NCI-H146 treated with DMSO at 0.1 percent for 48 hours (cell line): ENCODE measurements around the gene COL4A6.
"Not testable (repeated sequence)": the region's sequence is repeated elsewhere in the genome, so short reads cannot be mapped to it uniquely, and the experiment has no call there.

Experiments used
- DNase-seq: peaks from one replicate; lab custom pipeline; 2025; ENCODE audit not compliant: unreplicated experiment; lab: John Stamatoyannopoulos, UW

The COL4A6 gene

DNA sequence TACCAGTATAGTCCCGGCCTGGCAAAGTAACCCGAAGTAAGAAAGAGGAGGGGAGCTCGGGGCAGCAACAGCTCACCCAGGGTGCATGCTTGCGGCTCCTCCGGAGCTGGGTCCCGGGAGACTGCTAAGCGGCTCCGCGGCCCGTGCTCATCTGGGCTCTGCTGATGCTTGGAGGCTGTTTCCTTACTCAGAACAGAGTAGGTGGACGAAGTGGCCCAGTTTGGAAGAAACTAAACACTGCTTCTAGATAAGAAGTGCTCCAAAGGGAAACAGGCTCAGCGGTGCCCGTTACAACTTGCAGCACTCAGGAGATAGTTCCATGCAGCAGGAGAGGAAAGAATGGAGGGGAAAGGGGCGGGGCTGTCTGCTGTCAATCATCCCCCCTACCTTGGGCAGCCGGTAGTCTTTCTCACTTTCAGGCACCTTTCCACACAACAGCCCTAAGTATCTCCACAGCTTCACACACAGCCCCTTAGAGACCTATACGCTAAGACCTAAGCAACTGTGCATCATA lies at the start of gene COL4A6:
COL4A6 (minus strand) TSS at position 313 of the 514 bp plus-strand sequence; CDS start at position 87, 226 bp downstream.
- DNase-seq, result peak; percentile 64

DNA sequence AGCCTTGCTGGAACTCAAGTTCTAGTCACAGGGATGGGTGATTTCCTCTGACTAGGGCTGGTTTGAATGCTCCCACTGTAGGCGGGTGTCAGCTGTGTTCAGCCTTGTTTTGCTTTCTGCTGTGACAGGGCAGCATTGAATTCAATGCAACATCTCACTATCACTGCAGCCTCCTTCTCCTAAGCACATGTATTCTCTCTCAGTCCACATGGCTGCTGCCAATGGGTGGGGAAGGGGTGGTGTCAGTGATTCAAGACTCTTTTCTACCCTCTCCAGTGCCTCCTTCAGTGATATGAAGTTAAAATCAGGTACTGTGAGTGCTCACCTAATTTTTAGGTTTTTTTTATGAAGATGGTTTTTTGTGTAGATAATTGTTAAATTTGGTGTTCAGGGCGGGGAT lies 47.7 kb upstream of the COL4A6 start:
- DNase-seq, result no peak

GRCh38 chrX:108484251-108484650 lies 46.0 kb upstream of the COL4A6 start:
- DNase-seq, result no peak

- not testable (repeated sequence) for DNase-seq
Observed at GRCh38 chrX:108481528-108481927, 43.3 kb upstream of the COL4A6 start.

DNA sequence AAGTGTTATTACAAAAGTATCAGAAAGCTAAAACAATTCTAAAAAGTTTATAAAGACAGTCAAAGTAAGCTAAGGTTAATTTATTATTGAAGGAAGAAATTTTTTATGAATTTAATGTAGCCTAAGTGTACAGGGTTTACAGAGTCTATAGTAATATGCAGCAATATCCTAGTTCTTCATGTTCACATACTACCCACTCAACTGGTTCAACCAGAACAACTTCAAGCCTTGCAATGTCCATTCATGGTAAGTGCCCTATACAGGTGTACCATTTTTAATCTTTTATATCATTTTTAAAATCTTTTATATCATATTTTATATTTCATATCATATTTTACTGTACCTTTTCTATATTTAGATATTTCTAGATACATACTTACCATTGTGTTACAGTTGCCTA lies 35.8 kb upstream of the COL4A6 start:
- no peak for DNase-seq

DNA sequence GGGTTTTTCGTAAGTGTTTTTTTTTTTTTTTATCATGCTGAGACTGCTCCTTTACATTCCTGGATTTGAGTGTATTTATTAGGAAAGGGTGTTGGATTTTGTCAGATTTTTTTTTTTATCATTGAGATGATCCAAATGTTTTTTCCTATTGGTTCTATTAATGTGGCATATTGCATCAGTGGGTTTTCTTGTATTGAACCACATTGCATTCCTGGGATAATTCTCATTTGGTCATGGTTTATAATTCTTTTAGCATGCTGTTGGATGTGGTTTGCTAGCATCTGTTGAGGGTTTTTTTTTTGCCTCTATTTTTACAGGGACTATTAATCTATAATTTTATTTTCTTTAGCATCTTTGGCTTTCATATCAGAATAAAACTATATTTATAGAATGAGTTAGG lies 30.3 kb upstream of the COL4A6 start:
- no peak for DNase-seq

GRCh38 chrX:108464604-108465003 lies 26.4 kb upstream of the COL4A6 start:
- no peak for DNase-seq

- DNase-seq, result no peak
Observed at GRCh38 chrX:108456971-108457477, 18.8 kb upstream of the COL4A6 start.

DNA sequence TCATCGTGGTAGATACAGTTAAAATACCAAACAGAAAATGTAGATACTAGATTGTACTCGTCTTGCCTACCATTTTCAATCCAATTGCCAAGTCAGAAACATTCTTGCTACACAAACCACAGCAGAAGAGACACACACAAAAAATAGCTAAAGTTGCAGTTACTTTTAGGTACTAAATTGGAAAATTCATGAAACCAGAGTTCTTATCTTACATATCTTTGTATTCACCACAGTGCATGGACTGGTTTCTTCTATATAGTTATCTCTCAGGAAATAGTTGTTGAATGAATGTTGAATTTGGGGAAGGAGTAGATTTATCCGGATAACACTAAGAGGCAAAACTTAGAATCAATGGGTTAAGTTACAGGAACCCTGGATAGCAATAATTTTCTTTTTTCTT lies 15.6 kb upstream of the COL4A6 start:
- DNase-seq, result no peak

DNA sequence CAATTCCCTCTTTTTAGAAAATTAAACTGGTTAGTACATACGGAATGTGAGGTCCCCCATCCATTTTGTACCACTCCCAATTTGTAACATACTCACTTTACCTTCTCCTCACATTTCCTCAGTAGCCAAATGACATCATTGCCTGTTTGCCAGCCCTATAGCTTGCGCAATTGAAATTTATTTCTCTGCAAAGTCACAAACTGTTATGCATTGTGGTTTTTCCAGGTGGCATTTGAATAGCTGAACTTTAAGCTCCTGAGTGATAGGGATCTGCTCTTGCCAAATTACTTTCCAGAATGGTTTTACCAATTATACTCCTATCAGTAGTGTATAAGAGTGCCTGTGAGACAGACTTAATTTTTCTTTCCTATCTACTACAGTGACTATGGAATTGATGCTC lies 9.1 kb upstream of the COL4A6 start:
- no peak for DNase-seq

DNA sequence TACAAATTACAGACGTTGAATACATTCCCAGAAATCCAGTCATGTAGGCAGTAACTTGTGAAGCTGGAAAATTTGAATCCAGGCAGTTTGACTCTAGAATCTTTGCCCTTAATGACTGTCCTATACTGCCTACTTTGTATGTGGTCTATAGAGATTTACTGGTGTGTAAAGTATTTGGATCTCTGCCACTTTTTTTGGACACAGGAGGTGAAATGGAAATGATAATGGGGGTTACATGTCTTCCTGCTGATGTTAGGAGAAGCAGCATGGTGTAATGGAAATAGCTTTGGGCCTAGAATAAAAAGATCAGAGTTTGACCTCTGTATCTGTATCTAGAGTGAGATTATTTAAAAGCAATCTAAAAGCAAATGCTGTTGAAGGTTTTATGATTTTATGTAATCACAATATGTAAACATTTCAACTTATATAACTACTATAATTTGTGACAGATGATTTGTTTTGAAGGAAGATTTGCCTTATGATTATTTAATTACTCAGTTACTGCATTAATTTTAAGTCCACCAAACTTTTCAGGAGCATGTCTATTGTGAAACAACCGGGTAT lies 4.8 kb upstream of the COL4A6 start:
- DNase-seq, result peak; percentile 33

- DNase-seq, result no peak
Observed at GRCh38 chrX:108439961-108440696, 1.9 kb upstream of the COL4A6 start.

GRCh38 chrX:108439426-108439942 lies 1.3 kb upstream of the COL4A6 start, which contains the start of gene COL4A5:
COL4A5 (plus strand) TSS chrX:108439838; CDS start chrX:108440126, 288 bp downstream.
- peak; percentile 84 for DNase-seq

- no peak for DNase-seq
Observed at GRCh38 chrX:108437349-108438109, 693 bp downstream of the COL4A6 start.

- no peak for DNase-seq
Observed at GRCh38 chrX:108435261-108435660, 3.0 kb downstream of the COL4A6 start.

DNA sequence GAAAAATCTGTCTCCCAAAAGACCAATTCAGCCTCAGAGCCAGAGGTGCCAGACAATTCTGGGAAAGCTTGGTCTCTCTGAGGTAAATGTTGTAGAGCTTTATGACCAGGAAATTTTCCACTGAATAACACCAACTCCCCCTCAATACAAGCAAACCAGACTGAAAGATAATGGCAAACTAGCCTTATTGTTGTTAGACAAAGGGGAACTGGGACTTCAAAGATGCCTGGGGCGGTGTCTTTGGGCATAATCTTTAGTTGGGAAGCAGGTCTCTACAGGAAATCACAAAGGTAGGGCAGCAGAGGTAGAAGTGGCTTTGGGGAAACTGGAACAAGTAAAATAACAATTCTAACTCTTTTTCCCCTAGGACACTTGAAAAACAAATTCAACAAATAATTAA lies 12.0 kb downstream of the COL4A6 start:
- peak; percentile 83 for DNase-seq

- DNase-seq, result peak; percentile 93
Observed at GRCh38 chrX:108420481-108420880, 17.7 kb downstream of the COL4A6 start.

- DNase-seq, result no peak
Observed at GRCh38 chrX:108419401-108419800, 18.8 kb downstream of the COL4A6 start.

DNA sequence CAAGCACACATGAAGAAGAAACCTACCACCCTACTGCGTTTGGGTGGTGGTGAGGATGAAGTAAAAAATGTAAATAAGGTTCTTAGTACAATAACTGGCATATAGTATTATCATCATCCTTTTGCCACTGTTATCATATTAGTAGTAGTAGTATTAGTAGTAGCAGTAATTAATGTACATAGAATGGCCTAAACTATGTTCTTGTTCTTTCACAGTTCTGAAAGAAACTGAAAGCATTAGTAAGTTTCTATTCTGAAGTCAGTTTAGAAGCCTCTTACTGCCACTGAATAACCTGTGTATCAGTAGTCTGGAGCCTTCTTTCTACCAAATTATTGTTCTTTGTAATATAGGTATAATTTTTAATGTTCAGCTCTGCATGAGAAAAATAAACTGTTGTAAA lies 21.0 kb downstream of the COL4A6 start:
- no peak for DNase-seq

DNA sequence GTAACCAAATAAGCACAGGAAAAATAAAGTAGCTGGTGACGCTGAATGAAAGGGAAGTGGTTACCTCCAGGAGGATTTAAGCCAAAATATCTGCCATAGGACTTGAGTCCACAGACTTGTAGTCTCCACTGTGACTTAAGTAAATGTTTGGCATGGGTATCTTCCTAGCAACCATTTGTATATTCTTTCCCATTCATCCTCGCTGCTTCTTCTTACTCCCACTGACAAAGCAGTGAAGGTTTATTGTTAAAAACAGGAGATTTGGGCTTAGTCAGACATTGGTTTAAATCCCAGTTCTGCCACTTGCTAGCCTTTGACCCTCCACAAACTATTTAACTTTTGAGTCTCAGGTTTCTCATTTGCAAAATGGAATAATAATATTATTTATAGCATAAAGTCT lies 22.3 kb downstream of the COL4A6 start:
- DNase-seq, result no peak

GRCh38 chrX:108415146-108415545 lies 23.1 kb downstream of the COL4A6 start:
- no peak for DNase-seq
